ENCODE data around the gene GNAS-AS1.

GRCh38 chr20:58843128-58843556, 7.6 kb downstream of the GNAS-AS1 start:
- TF ChIP-seq CTCF (IDR thresholded peaks at IDR 0.05) = no peak
- no peak for TF ChIP-seq POLR2A (IDR thresholded peaks at IDR 0.05)

All from esophagus squamous epithelium (tissue), 4 donors.